OCI-LY7 (cell line): Measurements from ENCODE around the gene CYP24A1.

ENCODE experiments used
- EZH2phosphoT487 ChIP-seq: fragments of 200-600 bp; sonication (generic); IDR thresholded peaks from 2 replicates; pipeline ENCODE4 v1.6.1; 2018; ENCODE audit warnings: low read depth, borderline replicate concordance, mild to moderate bottlenecking, mixed run types, antibody characterized with exemption, low read length, moderate library complexity, mixed read lengths
- TF ChIP-seq, protein P1 (sequence below): fragments of 200-600 bp; sonication (generic); conservative IDR thresholded peaks from 2 replicates; pipeline ENCODE4 v1.5.1; 2014; ENCODE audit warnings: mild to moderate bottlenecking, antibody characterized with exemption, low read length, moderate library complexity, mixed read lengths

DNA sequence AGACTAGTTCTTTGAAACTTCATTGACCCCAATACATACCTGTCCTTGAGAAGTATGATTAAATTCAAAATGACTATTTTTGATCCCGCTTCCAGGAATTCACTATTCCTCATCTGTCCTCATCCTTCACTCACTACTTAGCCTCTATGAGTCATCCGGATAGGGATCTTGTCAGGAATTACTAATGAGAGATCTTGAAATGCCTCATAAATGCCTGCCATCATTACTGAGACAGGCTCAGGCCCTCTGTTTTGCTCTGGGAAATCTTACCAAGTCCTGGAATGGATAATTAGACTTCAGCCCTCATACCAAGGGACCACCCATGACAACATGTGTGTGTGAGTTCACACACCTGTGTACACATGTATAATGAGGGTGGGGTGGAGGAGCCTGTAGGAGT is 2.8 kb upstream of the CYP24A1 start:
- TF ChIP-seq, protein P1, sequence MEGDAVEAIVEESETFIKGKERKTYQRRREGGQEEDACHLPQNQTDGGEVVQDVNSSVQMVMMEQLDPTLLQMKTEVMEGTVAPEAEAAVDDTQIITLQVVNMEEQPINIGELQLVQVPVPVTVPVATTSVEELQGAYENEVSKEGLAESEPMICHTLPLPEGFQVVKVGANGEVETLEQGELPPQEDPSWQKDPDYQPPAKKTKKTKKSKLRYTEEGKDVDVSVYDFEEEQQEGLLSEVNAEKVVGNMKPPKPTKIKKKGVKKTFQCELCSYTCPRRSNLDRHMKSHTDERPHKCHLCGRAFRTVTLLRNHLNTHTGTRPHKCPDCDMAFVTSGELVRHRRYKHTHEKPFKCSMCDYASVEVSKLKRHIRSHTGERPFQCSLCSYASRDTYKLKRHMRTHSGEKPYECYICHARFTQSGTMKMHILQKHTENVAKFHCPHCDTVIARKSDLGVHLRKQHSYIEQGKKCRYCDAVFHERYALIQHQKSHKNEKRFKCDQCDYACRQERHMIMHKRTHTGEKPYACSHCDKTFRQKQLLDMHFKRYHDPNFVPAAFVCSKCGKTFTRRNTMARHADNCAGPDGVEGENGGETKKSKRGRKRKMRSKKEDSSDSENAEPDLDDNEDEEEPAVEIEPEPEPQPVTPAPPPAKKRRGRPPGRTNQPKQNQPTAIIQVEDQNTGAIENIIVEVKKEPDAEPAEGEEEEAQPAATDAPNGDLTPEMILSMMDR = no peak
- TF ChIP-seq EZH2phosphoT487 = no peak
